ENCODE data around the gene C10orf62. TPM values are rescaled to one million over a fixed set of nuclear protein-coding genes. Genes with fewer than 3 reads are reported as not detected.

C10orf62 gene
- total and polyA plus RNA-seq, 2 of the 8 experiments (the other 6 are each of a cell fraction or from before 2014, with no cell fraction given), result 0.05 TPM; not detected in 1

GRCh38 chr10:97632949-97633884 lies 43.7 kb downstream of the C10orf62 start, which contains the start of gene MORN4 (continued):
- TF ChIP-seq, protein P1, sequence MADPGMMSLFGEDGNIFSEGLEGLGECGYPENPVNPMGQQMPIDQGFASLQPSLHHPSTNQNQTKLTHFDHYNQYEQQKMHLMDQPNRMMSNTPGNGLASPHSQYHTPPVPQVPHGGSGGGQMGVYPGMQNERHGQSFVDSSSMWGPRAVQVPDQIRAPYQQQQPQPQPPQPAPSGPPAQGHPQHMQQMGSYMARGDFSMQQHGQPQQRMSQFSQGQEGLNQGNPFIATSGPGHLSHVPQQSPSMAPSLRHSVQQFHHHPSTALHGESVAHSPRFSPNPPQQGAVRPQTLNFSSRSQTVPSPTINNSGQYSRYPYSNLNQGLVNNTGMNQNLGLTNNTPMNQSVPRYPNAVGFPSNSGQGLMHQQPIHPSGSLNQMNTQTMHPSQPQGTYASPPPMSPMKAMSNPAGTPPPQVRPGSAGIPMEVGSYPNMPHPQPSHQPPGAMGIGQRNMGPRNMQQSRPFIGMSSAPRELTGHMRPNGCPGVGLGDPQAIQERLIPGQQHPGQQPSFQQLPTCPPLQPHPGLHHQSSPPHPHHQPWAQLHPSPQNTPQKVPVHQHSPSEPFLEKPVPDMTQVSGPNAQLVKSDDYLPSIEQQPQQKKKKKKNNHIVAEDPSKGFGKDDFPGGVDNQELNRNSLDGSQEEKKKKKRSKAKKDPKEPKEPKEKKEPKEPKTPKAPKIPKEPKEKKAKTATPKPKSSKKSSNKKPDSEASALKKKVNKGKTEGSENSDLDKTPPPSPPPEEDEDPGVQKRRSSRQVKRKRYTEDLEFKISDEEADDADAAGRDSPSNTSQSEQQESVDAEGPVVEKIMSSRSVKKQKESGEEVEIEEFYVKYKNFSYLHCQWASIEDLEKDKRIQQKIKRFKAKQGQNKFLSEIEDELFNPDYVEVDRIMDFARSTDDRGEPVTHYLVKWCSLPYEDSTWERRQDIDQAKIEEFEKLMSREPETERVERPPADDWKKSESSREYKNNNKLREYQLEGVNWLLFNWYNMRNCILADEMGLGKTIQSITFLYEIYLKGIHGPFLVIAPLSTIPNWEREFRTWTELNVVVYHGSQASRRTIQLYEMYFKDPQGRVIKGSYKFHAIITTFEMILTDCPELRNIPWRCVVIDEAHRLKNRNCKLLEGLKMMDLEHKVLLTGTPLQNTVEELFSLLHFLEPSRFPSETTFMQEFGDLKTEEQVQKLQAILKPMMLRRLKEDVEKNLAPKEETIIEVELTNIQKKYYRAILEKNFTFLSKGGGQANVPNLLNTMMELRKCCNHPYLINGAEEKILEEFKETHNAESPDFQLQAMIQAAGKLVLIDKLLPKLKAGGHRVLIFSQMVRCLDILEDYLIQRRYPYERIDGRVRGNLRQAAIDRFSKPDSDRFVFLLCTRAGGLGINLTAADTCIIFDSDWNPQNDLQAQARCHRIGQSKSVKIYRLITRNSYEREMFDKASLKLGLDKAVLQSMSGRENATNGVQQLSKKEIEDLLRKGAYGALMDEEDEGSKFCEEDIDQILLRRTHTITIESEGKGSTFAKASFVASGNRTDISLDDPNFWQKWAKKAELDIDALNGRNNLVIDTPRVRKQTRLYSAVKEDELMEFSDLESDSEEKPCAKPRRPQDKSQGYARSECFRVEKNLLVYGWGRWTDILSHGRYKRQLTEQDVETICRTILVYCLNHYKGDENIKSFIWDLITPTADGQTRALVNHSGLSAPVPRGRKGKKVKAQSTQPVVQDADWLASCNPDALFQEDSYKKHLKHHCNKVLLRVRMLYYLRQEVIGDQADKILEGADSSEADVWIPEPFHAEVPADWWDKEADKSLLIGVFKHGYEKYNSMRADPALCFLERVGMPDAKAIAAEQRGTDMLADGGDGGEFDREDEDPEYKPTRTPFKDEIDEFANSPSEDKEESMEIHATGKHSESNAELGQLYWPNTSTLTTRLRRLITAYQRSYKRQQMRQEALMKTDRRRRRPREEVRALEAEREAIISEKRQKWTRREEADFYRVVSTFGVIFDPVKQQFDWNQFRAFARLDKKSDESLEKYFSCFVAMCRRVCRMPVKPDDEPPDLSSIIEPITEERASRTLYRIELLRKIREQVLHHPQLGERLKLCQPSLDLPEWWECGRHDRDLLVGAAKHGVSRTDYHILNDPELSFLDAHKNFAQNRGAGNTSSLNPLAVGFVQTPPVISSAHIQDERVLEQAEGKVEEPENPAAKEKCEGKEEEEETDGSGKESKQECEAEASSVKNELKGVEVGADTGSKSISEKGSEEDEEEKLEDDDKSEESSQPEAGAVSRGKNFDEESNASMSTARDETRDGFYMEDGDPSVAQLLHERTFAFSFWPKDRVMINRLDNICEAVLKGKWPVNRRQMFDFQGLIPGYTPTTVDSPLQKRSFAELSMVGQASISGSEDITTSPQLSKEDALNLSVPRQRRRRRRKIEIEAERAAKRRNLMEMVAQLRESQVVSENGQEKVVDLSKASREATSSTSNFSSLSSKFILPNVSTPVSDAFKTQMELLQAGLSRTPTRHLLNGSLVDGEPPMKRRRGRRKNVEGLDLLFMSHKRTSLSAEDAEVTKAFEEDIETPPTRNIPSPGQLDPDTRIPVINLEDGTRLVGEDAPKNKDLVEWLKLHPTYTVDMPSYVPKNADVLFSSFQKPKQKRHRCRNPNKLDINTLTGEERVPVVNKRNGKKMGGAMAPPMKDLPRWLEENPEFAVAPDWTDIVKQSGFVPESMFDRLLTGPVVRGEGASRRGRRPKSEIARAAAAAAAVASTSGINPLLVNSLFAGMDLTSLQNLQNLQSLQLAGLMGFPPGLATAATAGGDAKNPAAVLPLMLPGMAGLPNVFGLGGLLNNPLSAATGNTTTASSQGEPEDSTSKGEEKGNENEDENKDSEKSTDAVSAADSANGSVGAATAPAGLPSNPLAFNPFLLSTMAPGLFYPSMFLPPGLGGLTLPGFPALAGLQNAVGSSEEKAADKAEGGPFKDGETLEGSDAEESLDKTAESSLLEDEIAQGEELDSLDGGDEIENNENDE (IDR thresholded peaks at IDR 0.05; ENCODE audit: insufficient replicate concordance, low read length), result no peak
- TF ChIP-seq SP2 (IDR thresholded peaks at IDR 0.05; ENCODE audit: low read length), result no peak
- TF ChIP-seq NRF1 (IDR thresholded peaks at IDR 0.05; ENCODE audit: low read depth, low read length), result no peak
- TF ChIP-seq SP1 (IDR thresholded peaks at IDR 0.05; ENCODE audit: low read depth, low read length), result peak; percentile 96
- 0 out of 3 replicates have a peak, but pooled peaks of 1 of the 2 experiments have one; percentile 66 for TF ChIP-seq EP300 (IDR thresholded peaks at IDR 0.05; ENCODE audit: borderline replicate concordance in 1 of 2, low read depth in 2 of 2, low read length in 2 of 2)
- TF ChIP-seq, protein P2, sequence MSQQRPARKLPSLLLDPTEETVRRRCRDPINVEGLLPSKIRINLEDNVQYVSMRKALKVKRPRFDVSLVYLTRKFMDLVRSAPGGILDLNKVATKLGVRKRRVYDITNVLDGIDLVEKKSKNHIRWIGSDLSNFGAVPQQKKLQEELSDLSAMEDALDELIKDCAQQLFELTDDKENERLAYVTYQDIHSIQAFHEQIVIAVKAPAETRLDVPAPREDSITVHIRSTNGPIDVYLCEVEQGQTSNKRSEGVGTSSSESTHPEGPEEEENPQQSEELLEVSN (IDR thresholded peaks at IDR 0.05), result peak; percentile 52
- no peak for TF ChIP-seq EZH2 (IDR thresholded peaks at IDR 0.05; ENCODE audit: low read depth, low read length, severe bottlenecking)
- peak; percentile 42; the same call in 1 of the 2 replicates for TF ChIP-seq POLR2AphosphoS5 (IDR thresholded peaks at IDR 0.05; ENCODE audit: low read depth, low read length)
